ENCODE data around the gene RNF169. TPM values are rescaled to one million over a fixed set of nuclear protein-coding genes. Genes with fewer than 3 reads are reported as not detected.

RNF169 gene
- total and polyA plus RNA-seq, 2 experiments from 2014 or later = 0.78 to 16.5 TPM

DNA sequence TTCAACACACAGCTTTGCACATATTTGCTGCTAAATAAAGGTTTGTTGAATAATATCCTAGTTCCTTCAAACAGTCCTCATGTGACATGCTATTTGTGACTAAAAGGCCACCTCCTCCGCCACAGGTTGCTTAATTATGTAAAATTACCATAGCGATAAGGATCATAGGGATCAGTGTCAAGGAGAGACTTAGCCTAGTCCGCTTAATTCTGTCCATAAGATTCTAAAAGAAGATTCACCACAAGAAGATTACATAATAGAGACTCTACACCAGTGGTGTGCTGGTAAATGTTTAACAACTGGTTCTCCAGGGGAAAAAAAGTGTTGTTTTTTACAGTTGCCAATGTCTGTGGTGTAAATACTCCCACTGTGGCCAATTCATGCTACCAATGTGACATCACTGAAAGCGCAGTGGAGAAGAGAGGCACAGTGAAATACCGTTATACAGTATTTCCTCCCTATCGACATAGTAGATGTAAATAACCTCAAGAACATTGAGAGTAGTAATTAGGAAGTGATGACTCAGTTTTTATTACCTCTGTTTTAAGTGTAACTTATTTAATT is 13.2 kb upstream of the RNF169 start:
- peaks cover 7% of the 10 kb centered on the region for H3K36me3 Mint-ChIP-seq (ENCODE audit: low read depth)
- peaks cover 5% of the 10 kb centered on the region; the same call in 1 of the 2 replicates for H3K4me1 ChIP-seq (ENCODE audit: insufficient read depth)
- H3K9me2 ChIP-seq (ENCODE audit: insufficient read depth) = 0 out of 2 replicates have a peak, but pooled peaks cover 4% of the 10 kb centered on the region
- H3K79me2 ChIP-seq (replicated peaks; ENCODE audit: insufficient read depth) = no peaks in the 10 kb centered on the region
- no peak for TF ChIP-seq ZNF114 (CRISPR knock-in tag; IDR thresholded peaks at IDR 0.05)
- TF ChIP-seq, protein P1, sequence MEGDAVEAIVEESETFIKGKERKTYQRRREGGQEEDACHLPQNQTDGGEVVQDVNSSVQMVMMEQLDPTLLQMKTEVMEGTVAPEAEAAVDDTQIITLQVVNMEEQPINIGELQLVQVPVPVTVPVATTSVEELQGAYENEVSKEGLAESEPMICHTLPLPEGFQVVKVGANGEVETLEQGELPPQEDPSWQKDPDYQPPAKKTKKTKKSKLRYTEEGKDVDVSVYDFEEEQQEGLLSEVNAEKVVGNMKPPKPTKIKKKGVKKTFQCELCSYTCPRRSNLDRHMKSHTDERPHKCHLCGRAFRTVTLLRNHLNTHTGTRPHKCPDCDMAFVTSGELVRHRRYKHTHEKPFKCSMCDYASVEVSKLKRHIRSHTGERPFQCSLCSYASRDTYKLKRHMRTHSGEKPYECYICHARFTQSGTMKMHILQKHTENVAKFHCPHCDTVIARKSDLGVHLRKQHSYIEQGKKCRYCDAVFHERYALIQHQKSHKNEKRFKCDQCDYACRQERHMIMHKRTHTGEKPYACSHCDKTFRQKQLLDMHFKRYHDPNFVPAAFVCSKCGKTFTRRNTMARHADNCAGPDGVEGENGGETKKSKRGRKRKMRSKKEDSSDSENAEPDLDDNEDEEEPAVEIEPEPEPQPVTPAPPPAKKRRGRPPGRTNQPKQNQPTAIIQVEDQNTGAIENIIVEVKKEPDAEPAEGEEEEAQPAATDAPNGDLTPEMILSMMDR (conservative IDR thresholded peaks at IDR 0.05; ENCODE audit: low read depth in 2 of 2) = no peak
- H3F3A ChIP-seq (replicated peaks; ENCODE audit: low read depth) = no peaks in the 10 kb centered on the region
- H3K4me2 ChIP-seq = no peak overlapping the region
- H3K4me3 Mint-ChIP-seq = no peak overlapping the region
- 0 out of 3 replicates have a peak, but pooled peaks cover 4% of the 10 kb centered on the region for H3K4me1 Mint-ChIP-seq
- peaks cover 32% of the 10 kb centered on the region for H3K27me3 Mint-ChIP-seq (ENCODE audit: insufficient read depth, low read depth, poor library complexity)
- peaks cover 5% of the 10 kb centered on the region; the same call in 1 of the 2 replicates for H3K36me3 ChIP-seq (ENCODE audit: insufficient read depth)
- H3K4me3 ChIP-seq = no peak overlapping the region
- DNase-seq (ENCODE audit: low spot score) = no peak
- H2AFZ ChIP-seq = no peak overlapping the region
- peaks cover 8% of the 10 kb centered on the region for H3K9me3 Mint-ChIP-seq
- ATAC-seq = no peak
- H4K20me1 ChIP-seq (replicated peaks; ENCODE audit: insufficient read depth) = no peaks in the 10 kb centered on the region
- no peak overlapping the region for H3K27ac ChIP-seq (ENCODE audit: low read depth)
- peaks cover 33% of the 10 kb centered on the region for H3K27me3 ChIP-seq (ENCODE audit: insufficient read depth)
- no peak overlapping the region for H3K27ac Mint-ChIP-seq

DNA sequence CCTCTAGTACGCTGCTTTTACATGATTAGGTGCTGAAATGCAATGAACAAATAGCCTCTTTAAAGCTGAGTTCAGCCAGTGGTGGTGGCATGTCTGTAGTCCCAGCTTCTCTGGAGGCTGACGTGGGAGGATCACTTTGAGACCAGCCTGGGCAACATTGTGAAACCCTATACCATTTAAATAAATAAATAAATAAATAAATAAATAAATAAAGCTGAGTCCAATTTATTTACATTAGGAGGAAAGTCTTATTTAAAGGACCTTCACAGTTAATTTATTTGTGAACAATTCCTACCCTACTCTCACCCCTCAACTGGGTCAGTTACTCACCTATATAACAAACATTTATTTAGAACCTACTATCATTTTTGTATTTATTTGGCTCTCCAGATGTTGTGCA is 12.6 kb upstream of the RNF169 start:
- Histone ChIP-seq H3K4me1 (ENCODE audit: insufficient read depth) (no peaks in the 10 kb centered on the region), H3K27ac (ENCODE audit: low read depth) (no peak overlapping the region), H3K27me3 (ENCODE audit: insufficient read depth) (peaks cover 28% of the 10 kb centered on the region), H4K20me1 (replicated peaks; ENCODE audit: insufficient read depth) (no peaks in the 10 kb centered on the region), H2AFZ (no peak overlapping the region), H3K36me3 (ENCODE audit: insufficient read depth) (peaks cover 11% of the 10 kb centered on the region; the same call in 1 of the 2 replicates), H3K4me3 (no peak overlapping the region), H3K4me2 (no peak overlapping the region), H3K79me2 (replicated peaks; ENCODE audit: insufficient read depth) (no peaks in the 10 kb centered on the region), H3K9me2 (ENCODE audit: insufficient read depth) (0 out of 2 replicates have a peak, but pooled peaks cover 4% of the 10 kb centered on the region), H3F3A (replicated peaks; ENCODE audit: low read depth) (no peaks in the 10 kb centered on the region)
- H3K27me3 Mint-ChIP-seq (ENCODE audit: insufficient read depth, low read depth, poor library complexity) = peaks cover 26% of the 10 kb centered on the region
- no peak overlapping the region for H3K4me3 Mint-ChIP-seq
- DNase-seq (ENCODE audit: low spot score) (no peak), ATAC-seq (no peak)
- 0 out of 3 replicates have a peak, but pooled peaks cover 4% of the 10 kb centered on the region for H3K4me1 Mint-ChIP-seq
- peaks cover 11% of the 10 kb centered on the region for H3K36me3 Mint-ChIP-seq (ENCODE audit: low read depth)
- no peak overlapping the region for H3K27ac Mint-ChIP-seq
- H3K9me3 Mint-ChIP-seq = peaks cover 14% of the 10 kb centered on the region
- TF ChIP-seq CREB1 (CRISPR knock-in tag; IDR thresholded peaks at IDR 0.05; ENCODE audit: low read depth) = no peak
- TF ChIP-seq EZH2phosphoT487 (IDR thresholded peaks at IDR 0.05; ENCODE audit: unreplicated experiment) = no peak
- no peak for TF ChIP-seq POLR2AphosphoS5 (IDR thresholded peaks at IDR 0.05; ENCODE audit: low read depth)
- TF ChIP-seq JUNB (IDR thresholded peaks at IDR 0.05; ENCODE audit: unreplicated experiment) = no peak
- TF ChIP-seq, protein P1 (conservative IDR thresholded peaks at IDR 0.05; ENCODE audit: low read depth in 2 of 2) = no peak
- TF ChIP-seq, protein P2, sequence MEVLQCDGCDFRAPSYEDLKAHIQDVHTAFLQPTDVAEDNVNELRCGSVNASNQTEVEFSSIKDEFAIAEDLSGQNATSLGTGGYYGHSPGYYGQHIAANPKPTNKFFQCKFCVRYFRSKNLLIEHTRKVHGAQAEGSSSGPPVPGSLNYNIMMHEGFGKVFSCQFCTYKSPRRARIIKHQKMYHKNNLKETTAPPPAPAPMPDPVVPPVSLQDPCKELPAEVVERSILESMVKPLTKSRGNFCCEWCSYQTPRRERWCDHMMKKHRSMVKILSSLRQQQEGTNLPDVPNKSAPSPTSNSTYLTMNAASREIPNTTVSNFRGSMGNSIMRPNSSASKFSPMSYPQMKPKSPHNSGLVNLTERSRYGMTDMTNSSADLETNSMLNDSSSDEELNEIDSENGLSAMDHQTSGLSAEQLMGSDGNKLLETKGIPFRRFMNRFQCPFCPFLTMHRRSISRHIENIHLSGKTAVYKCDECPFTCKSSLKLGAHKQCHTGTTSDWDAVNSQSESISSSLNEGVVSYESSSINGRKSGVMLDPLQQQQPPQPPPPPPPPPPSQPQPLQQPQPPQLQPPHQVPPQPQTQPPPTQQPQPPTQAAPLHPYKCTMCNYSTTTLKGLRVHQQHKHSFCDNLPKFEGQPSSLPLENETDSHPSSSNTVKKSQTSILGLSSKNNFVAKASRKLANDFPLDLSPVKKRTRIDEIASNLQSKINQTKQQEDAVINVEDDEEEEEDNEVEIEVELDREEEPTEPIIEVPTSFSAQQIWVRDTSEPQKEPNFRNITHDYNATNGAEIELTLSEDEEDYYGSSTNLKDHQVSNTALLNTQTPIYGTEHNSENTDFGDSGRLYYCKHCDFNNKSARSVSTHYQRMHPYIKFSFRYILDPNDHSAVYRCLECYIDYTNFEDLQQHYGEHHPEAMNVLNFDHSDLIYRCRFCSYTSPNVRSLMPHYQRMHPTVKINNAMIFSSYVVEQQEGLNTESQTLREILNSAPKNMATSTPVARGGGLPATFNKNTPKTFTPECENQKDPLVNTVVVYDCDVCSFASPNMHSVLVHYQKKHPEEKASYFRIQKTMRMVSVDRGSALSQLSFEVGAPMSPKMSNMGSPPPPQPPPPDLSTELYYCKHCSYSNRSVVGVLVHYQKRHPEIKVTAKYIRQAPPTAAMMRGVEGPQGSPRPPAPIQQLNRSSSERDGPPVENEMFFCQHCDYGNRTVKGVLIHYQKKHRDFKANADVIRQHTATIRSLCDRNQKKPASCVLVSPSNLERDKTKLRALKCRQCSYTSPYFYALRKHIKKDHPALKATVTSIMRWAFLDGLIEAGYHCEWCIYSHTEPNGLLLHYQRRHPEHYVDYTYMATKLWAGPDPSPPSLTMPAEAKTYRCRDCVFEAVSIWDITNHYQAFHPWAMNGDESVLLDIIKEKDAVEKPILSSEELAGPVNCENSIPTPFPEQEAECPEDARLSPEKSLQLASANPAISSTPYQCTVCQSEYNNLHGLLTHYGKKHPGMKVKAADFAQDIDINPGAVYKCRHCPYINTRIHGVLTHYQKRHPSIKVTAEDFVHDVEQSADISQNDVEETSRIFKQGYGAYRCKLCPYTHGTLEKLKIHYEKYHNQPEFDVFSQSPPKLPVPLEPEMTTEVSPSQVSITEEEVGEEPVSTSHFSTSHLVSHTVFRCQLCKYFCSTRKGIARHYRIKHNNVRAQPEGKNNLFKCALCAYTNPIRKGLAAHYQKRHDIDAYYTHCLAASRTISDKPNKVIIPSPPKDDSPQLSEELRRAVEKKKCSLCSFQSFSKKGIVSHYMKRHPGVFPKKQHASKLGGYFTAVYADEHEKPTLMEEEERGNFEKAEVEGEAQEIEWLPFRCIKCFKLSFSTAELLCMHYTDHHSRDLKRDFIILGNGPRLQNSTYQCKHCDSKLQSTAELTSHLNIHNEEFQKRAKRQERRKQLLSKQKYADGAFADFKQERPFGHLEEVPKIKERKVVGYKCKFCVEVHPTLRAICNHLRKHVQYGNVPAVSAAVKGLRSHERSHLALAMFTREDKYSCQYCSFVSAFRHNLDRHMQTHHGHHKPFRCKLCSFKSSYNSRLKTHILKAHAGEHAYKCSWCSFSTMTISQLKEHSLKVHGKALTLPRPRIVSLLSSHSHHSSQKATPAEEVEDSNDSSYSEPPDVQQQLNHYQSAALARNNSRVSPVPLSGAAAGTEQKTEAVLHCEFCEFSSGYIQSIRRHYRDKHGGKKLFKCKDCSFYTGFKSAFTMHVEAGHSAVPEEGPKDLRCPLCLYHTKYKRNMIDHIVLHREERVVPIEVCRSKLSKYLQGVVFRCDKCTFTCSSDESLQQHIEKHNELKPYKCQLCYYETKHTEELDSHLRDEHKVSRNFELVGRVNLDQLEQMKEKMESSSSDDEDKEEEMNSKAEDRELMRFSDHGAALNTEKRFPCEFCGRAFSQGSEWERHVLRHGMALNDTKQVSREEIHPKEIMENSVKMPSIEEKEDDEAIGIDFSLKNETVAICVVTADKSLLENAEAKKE (CRISPR knock-in tag; IDR thresholded peaks at IDR 0.05) = no peak
- TF ChIP-seq, protein P3, sequence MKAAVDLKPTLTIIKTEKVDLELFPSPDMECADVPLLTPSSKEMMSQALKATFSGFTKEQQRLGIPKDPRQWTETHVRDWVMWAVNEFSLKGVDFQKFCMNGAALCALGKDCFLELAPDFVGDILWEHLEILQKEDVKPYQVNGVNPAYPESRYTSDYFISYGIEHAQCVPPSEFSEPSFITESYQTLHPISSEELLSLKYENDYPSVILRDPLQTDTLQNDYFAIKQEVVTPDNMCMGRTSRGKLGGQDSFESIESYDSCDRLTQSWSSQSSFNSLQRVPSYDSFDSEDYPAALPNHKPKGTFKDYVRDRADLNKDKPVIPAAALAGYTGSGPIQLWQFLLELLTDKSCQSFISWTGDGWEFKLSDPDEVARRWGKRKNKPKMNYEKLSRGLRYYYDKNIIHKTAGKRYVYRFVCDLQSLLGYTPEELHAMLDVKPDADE (IDR thresholded peaks at IDR 0.05) = no peak
- no peak for TF ChIP-seq ZNF114 (CRISPR knock-in tag; IDR thresholded peaks at IDR 0.05)
- TF ChIP-seq ZNF331 (CRISPR knock-in tag; IDR thresholded peaks at IDR 0.05; ENCODE audit: low read depth) = no peak
- TF ChIP-seq STAT1 (IDR thresholded peaks at IDR 0.05; ENCODE audit: unreplicated experiment) = no peak

All from GM23338 (cell line).